ENCODE data around the gene SHC4.
"Not testable (repeated sequence)": the region's sequence is repeated elsewhere in the genome, so short reads cannot be mapped to it uniquely, and the experiment has no call there.

Gene SHC4

DNA sequence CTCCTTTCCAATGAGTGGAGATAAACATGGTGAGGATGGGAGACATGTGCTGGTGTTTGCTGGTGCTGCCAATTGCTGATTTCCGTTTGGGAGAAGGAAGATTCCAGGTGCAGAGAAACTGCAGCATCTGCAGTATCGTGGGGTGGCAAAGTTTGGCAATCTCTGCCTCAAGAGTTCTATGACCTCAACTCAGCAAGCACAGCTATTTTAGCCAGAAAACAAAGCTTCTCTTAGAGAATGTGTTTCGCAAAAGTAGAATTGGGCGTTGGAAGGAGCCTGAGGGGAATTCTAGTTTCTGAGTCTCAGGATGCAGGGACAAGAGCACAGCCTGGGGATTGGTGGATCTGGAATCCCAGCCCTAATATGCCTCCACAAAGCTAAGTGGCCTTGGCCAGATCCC is 18.2 kb upstream of the SHC4 start:
- DNase-seq (ENCODE audit: low read depth in 2 of 2): peak in 1 of 2 donors; percentile 18
- TF ChIP-seq, protein P1, sequence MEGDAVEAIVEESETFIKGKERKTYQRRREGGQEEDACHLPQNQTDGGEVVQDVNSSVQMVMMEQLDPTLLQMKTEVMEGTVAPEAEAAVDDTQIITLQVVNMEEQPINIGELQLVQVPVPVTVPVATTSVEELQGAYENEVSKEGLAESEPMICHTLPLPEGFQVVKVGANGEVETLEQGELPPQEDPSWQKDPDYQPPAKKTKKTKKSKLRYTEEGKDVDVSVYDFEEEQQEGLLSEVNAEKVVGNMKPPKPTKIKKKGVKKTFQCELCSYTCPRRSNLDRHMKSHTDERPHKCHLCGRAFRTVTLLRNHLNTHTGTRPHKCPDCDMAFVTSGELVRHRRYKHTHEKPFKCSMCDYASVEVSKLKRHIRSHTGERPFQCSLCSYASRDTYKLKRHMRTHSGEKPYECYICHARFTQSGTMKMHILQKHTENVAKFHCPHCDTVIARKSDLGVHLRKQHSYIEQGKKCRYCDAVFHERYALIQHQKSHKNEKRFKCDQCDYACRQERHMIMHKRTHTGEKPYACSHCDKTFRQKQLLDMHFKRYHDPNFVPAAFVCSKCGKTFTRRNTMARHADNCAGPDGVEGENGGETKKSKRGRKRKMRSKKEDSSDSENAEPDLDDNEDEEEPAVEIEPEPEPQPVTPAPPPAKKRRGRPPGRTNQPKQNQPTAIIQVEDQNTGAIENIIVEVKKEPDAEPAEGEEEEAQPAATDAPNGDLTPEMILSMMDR (IDR thresholded peaks at IDR 0.05; ENCODE audit: low read depth, low read length): no peak
- H3K4me3 ChIP-seq (replicated peaks in 1 of 2; ENCODE audit: low read depth in 2 of 2, low read length in 2 of 2): no peak overlapping the region

DNA sequence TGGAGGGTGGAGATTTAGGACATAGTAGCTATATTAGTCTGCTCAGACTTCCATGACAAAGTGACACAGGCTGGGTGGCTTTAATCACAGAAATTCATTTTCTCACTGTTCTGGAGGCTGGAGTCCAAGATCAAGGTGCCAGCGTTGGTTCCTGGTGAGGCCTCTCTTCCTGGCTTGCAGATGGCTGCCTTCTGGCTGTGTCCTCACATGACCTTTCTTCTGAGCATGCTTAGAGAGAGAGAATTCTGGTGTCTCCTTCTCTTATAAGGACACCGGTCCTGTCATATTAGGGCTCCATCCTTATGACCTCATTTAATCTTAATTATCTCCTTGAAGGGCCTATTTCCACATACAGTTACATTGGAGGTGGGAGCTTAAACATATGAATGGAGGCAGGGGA is 14.9 kb upstream of the SHC4 start:
- no peak for DNase-seq (ENCODE audit: low read depth in 2 of 2)
- TF ChIP-seq, protein P1 (IDR thresholded peaks at IDR 0.05; ENCODE audit: low read depth, low read length): no peak
- H3K4me3 ChIP-seq (replicated peaks in 1 of 2; ENCODE audit: low read depth in 2 of 2, low read length in 2 of 2): no peak overlapping the region

DNA sequence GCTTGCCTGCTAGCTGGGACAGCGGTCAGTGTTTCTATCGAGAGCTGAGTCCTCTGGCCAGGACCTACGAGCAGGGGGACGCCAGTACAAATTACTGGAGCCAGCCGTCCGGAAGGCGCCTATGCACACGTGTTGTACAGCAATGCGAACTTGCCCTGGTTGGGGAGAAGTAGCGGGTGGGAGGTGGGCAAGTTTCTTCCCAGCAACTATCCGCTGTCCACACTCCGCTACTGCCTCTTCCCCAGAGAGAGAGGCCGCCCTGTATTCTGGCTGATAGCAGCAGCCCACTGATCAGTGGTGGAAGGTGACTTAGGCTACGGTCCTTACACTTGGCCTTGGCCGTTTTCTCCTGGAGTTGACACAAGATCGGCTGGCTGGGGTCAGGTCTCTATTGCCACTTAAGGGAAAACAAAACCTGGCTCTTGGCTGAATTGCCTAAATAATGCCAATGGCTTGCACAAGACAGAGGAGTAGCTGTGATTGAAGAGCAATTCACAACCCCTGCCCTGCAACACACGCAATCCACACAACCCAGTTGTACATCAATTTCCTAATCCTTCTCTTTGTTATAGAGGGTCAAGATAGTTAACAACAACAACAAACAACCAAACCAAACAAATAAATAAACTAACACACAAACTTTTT is 12.8 kb upstream of the SHC4 start:
- no peak overlapping the region for H3K4me3 ChIP-seq (replicated peaks in 1 of 2; ENCODE audit: low read depth in 2 of 2, low read length in 2 of 2)
- TF ChIP-seq, protein P1 (IDR thresholded peaks at IDR 0.05; ENCODE audit: low read depth, low read length): no peak
- no peak for DNase-seq (ENCODE audit: low read depth in 2 of 2)

DNA sequence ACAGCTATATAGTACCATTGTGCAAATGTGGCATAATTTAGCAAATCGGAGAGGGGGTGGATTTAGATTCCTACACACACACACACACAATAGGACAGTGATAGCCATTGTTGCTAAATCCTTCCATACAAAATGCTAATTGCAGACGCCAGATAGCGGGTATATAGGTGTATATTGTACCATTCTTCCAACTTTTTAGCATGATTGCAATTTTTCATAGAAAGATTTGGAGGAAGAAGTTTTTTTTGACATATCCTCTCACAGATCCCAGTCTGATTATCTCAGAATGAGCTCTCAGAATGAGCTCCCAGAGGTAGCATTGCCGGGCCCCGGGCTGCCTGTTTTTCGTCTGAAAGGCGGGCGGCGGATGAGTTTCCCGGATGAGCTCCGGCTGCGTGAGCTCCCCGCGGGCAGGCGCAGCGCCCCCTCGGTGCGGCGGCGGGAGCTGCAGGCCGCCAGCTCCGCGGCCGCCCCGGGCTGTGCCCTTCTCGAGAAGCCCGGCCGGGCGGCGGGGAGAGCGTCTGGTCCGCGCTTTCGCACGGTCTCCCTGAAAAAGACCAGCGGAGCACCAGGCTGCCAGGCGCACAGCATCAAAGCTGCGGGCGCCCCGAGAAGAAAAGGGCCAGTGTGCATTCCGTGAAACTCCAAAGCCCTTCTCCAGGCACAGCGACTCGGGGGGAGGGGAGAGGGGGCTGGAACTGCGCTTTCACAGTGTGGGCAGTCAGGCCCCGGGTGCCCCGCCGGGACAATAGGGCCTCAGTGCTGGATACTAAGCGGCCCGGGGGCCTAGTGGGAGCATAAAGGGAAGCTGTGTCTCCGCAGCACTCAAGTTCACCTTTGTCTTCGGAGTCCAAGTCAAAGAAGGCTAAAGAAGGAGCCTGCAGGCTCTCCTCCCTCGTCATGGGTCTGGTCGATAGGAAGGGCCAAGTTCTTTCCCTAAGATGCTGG is 12.0 kb upstream of the SHC4 start:
- H3K4me3 ChIP-seq (replicated peaks in 1 of 2; ENCODE audit: low read depth in 2 of 2, low read length in 2 of 2): peak overlapping the region; percentile 50 to 60
- DNase-seq (ENCODE audit: low read depth in 2 of 2): peak; percentile 81 to 84
- TF ChIP-seq, protein P1 (IDR thresholded peaks at IDR 0.05; ENCODE audit: low read depth, low read length): peak; percentile 59

DNA sequence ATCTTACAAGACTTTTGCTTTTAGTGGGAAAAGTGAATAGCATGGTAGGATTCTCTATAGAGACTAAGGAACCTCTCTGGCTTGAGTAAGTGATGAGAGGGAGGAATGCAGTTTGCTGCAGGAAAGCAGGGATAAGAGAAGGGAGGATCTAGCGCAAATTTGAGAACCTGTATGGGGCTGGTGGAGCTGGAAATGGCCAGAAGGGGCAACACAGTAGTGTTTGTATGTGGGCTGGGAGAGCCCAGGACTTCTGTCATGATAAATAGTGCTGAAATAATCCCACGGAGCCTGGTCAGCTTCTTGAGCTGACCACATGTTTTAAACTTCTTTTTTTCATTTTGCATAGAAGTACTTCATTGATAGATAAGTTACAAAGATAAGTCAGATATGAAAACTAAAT is 11.2 kb upstream of the SHC4 start:
- no peak overlapping the region for H3K4me3 ChIP-seq (replicated peaks in 1 of 2; ENCODE audit: low read depth in 2 of 2, low read length in 2 of 2)
- TF ChIP-seq, protein P1 (IDR thresholded peaks at IDR 0.05; ENCODE audit: low read depth, low read length): no peak
- peak; percentile 18 to 29 for DNase-seq (ENCODE audit: low read depth in 2 of 2)

DNA sequence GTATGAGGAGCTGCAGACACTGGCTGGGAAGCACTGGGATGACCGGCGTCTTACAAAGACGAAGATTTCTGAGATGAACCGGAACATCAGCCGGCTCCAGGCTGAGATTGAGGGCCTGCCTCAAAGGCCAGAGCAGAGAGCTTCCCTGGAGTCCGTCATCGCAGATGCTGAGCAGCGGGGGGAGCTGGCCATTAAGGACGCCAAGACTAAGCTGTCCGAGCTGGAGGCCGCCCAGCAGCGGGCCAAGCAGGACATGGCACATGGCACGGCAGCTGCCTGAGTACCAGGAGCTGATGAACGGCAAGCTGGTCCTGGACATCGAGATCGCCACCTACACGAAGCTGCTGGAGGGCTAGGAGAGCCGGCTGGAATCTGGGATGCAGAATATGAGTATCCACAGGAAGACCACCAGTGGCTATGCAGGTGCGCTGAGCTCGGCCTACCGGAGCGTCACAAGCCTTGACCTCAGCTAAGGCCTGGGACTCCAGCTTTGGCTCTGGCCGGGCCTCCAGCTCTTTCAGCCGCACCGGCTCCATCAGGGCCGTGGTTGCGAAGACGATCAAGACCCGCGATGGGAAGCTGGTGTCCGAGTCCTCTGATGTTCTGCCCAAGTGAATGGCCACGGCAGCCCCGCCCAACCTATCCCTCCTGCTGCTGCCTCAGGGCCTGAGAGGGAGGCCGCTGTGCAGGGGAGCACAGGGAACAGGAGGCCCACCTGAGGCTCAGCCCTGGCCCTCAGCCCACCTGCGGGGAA is 9.2 kb upstream of the SHC4 start:
- no peak for DNase-seq (ENCODE audit: low read depth in 2 of 2)
- no peak overlapping the region for H3K4me3 ChIP-seq (replicated peaks in 1 of 2; ENCODE audit: low read depth in 2 of 2, low read length in 2 of 2)
- TF ChIP-seq, protein P1 (IDR thresholded peaks at IDR 0.05; ENCODE audit: low read depth, low read length): no peak

DNA sequence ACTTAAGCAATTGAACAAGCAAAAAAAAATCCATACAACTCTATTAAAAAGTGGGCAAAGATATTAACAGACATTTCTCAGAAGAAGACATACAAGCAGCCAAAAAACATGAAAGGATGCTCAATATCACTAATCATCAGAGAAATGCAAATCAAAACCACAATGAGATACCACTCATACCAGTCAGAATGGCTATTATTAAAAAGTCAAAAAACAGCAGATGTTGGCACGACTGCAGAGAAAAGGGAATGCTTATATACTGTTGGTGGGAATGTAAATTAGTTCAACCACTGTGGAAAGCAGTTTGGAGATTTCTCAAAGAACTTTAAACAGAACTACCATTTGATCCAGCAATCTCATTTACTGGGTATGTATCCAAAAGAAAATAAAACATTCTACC is 7.2 kb upstream of the SHC4 start:
- not testable (repeated sequence) for DNase-seq (ENCODE audit: low read depth in 2 of 2); H3K4me3 ChIP-seq (replicated peaks in 1 of 2; ENCODE audit: low read depth in 2 of 2, low read length in 2 of 2)

All from cardiac fibroblast (primary cell).